Psoas muscle (tissue), 8 donors: ENCODE results near the gene EFCC1. TPM values are rescaled to one million over a fixed set of nuclear protein-coding genes. Genes with fewer than 3 reads are reported as not detected.
A peak's percentile ranks its signal among the peaks of the same experiment; 100 is the strongest.

Experiments used
- ATAC-seq, 4 donors: fragments of 200-7000 bp; cut with Tn5 transposase; one replicate each; pipeline ENCODE4 v1.9.1; 2020; ENCODE audit warnings: moderate library complexity in 3 of 4, mild to moderate bottlenecking in 2 of 4
- DNase-seq, 2 donors: peaks; one replicate each; pipeline ENCODE4 v3.0.0-alpha.2; 2020
- H3K27ac ChIP-seq: fragments of 200-600 bp; one replicate; pipeline ENCODE4 v1.8.0; 2022
- H3K27me3 ChIP-seq, 3 donors: fragments of 200-600 bp in 1 of 3; one replicate each; pipeline versions ENCODE4 v1.6.1 to v1.8.0; 2013 to 2022; ENCODE audit warnings: low read length in 2 of 3, mild to moderate bottlenecking in 2 of 3, moderate library complexity in 1 of 3; ENCODE audit not compliant: insufficient read depth in 3 of 3
- H3K36me3 ChIP-seq, 2 donors: fragments of 200-600 bp in 1 of 2; one replicate each; pipeline versions ENCODE4 v1.6.1 to v1.8.0; 2013 to 2022; ENCODE audit warnings: low read depth in 1 of 2, mild to moderate bottlenecking in 1 of 2, moderate library complexity in 1 of 2; ENCODE audit not compliant: insufficient read depth in 1 of 2
- H3K4me1 ChIP-seq: fragments of 200-600 bp; one replicate; pipeline ENCODE4 v1.8.0; 2022
- H3K4me3 ChIP-seq: fragments of 200-600 bp; one replicate; pipeline ENCODE4 v1.8.0; 2022; ENCODE audit warnings: mild to moderate bottlenecking
- H3K9me3 ChIP-seq: fragments of 200-600 bp; one replicate; pipeline ENCODE4 v1.8.0; 2022
- CTCF ChIP-seq: fragments of 200-600 bp; IDR thresholded peaks from one replicate; pipeline ENCODE4 v1.8.0; 2022; ENCODE audit warnings: antibody characterized with exemption
- WGBS, 3 donors: extraction: QIAGEN DNeasy Blood & Tissue Kit; methylation state at CpG; one replicate each; pipeline versions ENCODE4 v1.1.6 to v1.1.7; 2013; 5-methylcytosine and 5-hydroxymethylcytosine counted together
- intact Hi-C, 2 donors: fragments of 100-400 bp; cut with DNase I; formaldehyde crosslinking; loops; one replicate each; pipeline versions ENCODE4 v1.11.0 to v1.14.2; 2022
- polyA plus RNA-seq, 3 donors: library from polyadenylated mRNA; stranded (reverse); fragments of 200-250 nt; gene quantifications; one replicate each; pipeline ENCODE4 v1.2.3, GENCODE V29; 2013
- total RNA-seq, 4 donors: library from RNA; stranded (reverse); fragmentation: NEBNext Ultra II Directional in 2 of 4; extraction: Animal tissue kit (Norgen Biotek cat#: 25700) in 2 of 4; gene quantifications; one replicate each; pipeline versions ENCODE4 v1.2.1 to v1.2.4, GENCODE V29; 2021 to 2023
- donor health status: healthy with polysubstance abuse.
- donor health status: DM: no; HTN: no; CAD: no; lungs with moderate emphysema.
- donor health status: Bipolar disorder and iron deficiency.
- donor health status: healthy.
- donor health status: DM: yes; HTN: yes; CAD: no.
- donor health status: DM: no; HTN: no; CAD: no.
- donor health status: DM: no; HTN: no; CAD: no.
- donor health status: DM: yes; HTN: yes; CAD: no.

The EFCC1 gene
- total and polyA plus RNA-seq, 7 donors: 0.11 to 1.5 (median 0.48) TPM

GRCh38 chr3:129000742-129001100 is 383 bp upstream of the EFCC1 start:
- no peak for TF ChIP-seq CTCF
- Histone ChIP-seq H3K36me3 (no peaks in the 10 kb centered on the region), H3K4me1 (no peaks in the 10 kb centered on the region), H3K27ac (peak overlapping the region; percentile 50), H3K27me3 (peaks cover 0 to 43% (median 24%) of the 10 kb centered on the region in 3 donors), H3K4me3 (peak overlapping the region; percentile 67), H3K9me3 (no peaks in the 10 kb centered on the region)
- peak in 1 of 4 donors; percentile 38 for ATAC-seq
- 14 to 20% (median 19%) methylated on average over 14 to 15 of the region's 15 CpGs for WGBS, 3 donors
- no peak for DNase-seq
- intact Hi-C loops: no loop called here

DNA sequence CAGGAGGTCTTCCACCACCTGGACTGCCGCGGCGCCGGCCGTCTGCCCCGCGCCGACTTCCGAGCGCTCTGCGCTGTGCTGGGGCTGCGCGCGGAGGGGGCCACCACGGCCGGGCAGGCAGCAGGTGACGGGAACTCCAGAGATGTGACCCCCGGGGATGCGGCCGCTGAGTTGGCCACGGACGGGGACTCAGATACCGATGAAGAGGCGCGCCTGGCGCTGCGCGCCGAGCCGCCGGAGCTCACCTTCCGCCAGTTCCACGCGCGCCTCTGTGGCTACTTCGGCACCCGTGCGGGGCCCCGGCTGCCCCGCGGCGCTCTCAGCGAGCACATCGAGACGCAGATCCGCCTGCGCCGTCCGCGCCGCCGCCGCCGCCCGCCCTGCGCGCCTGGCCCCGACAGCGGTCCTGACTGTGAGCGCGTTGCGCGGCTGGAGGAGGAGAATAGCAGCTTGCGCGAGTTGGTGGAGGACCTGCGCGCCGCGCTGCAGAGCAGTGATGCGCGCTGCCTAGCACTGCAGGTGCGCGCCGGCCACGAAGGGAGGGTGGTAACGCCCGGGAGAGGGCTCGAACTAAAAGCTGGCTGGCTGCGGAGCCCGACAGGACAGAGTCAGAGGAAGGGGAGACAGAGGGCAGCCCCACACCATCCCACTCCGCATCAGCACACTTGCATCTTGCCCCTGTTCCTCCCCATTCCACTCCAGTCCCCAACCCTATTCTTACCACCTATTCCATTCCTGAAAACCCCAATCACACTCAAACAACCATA is 885 bp downstream of the EFCC1 start:
- 1% methylated on average over 68 to 81 of the region's 81 CpGs for WGBS, 3 donors
- Histone ChIP-seq H3K9me3 (no peaks in the 10 kb centered on the region), H3K4me1 (no peaks in the 10 kb centered on the region), H3K36me3 (no peaks in the 10 kb centered on the region), H3K27me3 (peaks cover 0 to 43% (median 24%) of the 10 kb centered on the region in 3 donors), H3K27ac (no peak overlapping the region), H3K4me3 (peak overlapping the region; percentile 67)
- ATAC-seq: peak; percentile 5 to 40 (median 33)
- TF ChIP-seq CTCF: no peak
- intact Hi-C loops: no loop called here
- no peak for DNase-seq

GRCh38 chr3:129002573-129003569 is 1.8 kb downstream of the EFCC1 start:
- H3K27me3 ChIP-seq: peaks cover 0 to 43% (median 24%) of the 10 kb centered on the region in 3 donors
- TF ChIP-seq CTCF: no peak
- H3K27ac ChIP-seq: no peak overlapping the region
- H3K4me3 ChIP-seq: peak overlapping the region; percentile 67
- no peaks in the 10 kb centered on the region for H3K9me3 ChIP-seq
- DNase-seq: peak in 1 of 2 donors; percentile 35
- H3K4me1 ChIP-seq: peaks cover 5% of the 10 kb centered on the region
- WGBS, 3 donors: 63 to 68% (median 63%) methylated on average over 28 of the region's 28 CpGs
- H3K36me3 ChIP-seq: no peaks in the 10 kb centered on the region
- intact Hi-C loops: no loop called here
- no peak for ATAC-seq

DNA sequence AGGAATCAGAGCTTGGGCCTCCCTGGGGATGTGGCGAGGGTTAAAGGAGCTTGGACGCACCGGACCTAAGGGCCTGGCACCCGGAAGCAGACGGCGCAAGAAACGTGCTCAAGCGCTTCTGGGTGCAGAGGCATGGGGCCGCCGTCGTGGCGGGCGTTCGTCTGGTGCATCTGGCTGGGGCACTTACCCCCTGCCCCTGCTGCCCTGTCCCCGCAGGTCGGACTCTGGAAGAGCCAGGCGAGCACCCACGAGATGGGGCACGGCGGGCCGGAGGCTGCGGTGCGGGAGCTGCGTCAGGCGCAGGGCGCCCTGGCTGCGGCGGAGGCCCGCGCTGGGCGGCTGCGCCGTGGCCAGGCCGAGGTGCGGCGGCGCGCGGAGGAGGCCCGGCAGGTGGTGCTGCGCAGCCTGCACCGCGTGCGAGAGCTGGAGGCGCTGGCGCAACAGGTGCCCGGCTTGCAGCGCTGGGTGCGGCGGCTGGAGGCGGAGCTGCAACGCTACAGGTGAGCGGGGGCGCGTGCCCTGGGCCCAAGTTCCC is 2.5 kb downstream of the EFCC1 start:
- TF ChIP-seq CTCF: no peak
- Histone ChIP-seq H3K36me3 (no peaks in the 10 kb centered on the region), H3K4me3 (no peak overlapping the region), H3K27me3 (peaks cover 0 to 43% (median 24%) of the 10 kb centered on the region in 3 donors), H3K4me1 (peaks cover 8% of the 10 kb centered on the region), H3K9me3 (no peaks in the 10 kb centered on the region), H3K27ac (no peak overlapping the region)
- WGBS, 3 donors: 28 to 34% (median 31%) methylated on average over 42 to 55 of the region's 55 CpGs
- ATAC-seq: no peak
- no peak for DNase-seq
- intact Hi-C loops: no loop called here
